Activated CD4-positive, alpha-beta T cell treated with anti-CD3 and anti-CD28 coated beads for 36 hours (primary cell): ENCODE results near the gene ZNHIT6. TPM values are rescaled to one million over a fixed set of nuclear protein-coding genes. Genes with fewer than 3 reads are reported as not detected.

ENCODE experiments used
- ATAC-seq: fragments of 200-7000 bp; cut with Tn5 transposase; one replicate; pipeline ENCODE4 v1.10.0; 2021; ENCODE audit warnings: mild to moderate bottlenecking, moderate library complexity
- CTCF ChIA-PET: fragments of 350-600 bp; sonication (Branson Sonifier 250); formaldehyde crosslinking; loops from one replicate; lab custom pipeline; 2021; ENCODE audit warnings: antibody characterized with exemption; lab: Charles Lee
- POLR2A ChIA-PET: fragments of 350-600 bp; sonication (Branson Sonifier 250); formaldehyde crosslinking; loops from one replicate; lab custom pipeline; 2021; ENCODE audit warnings: antibody characterized with exemption, inconsistent platforms; lab: Charles Lee
- DNase-seq: peaks from one replicate; pipeline ENCODE4 v3.0.0-alpha.2; 2020
- H3K27ac Mint-ChIP-seq: one replicate; pipeline ENCODE4 v1.8.0; 2021; ENCODE audit warnings: mixed read lengths
- H3K27me3 Mint-ChIP-seq: one replicate; pipeline ENCODE4 v1.8.0; 2021; ENCODE audit warnings: mixed read lengths
- H3K36me3 Mint-ChIP-seq: one replicate; pipeline ENCODE4 v1.8.0; 2021; ENCODE audit warnings: low read depth, mixed read lengths
- H3K4me1 Mint-ChIP-seq: one replicate; pipeline ENCODE4 v1.8.0; 2021; ENCODE audit warnings: mixed read lengths
- H3K4me3 Mint-ChIP-seq: one replicate; pipeline ENCODE4 v1.8.0; 2021; ENCODE audit warnings: mild to moderate bottlenecking, moderate library complexity, mixed read lengths
- H3K9me3 Mint-ChIP-seq: one replicate; pipeline ENCODE4 v1.8.0; 2021; ENCODE audit warnings: low read depth, mixed read lengths
- intact Hi-C, 2 experiments: fragments of 100-400 bp; cut with DNase I in 1 of 2; cut with micrococcal nuclease in 1 of 2; formaldehyde crosslinking; loops; one replicate each; pipeline versions ENCODE4 v1.14.2 to v1.15.1; 2022 to 2024; cut with DNase I, micrococcal nuclease
- total RNA-seq, 2 experiments: library from RNA; stranded (reverse); gene quantifications; one replicate each; pipeline ENCODE4 v1.2.3, GENCODE V29; 2021

The ZNHIT6 gene
- total RNA-seq, 2 experiments from 2014 or later = 20.7 to 23.8 TPM

- H3K9me3 Mint-ChIP-seq = no peaks in the 10 kb centered on the region
- ATAC-seq (peak; percentile 16), DNase-seq (no peak)
- intact Hi-C loops = loop anchor here (5.0 to 10.0 kb wide), 6 partner anchors 403 to 997 kb away; partner anchors contain the start of genes BCL10 (in 1 of the 2), C1orf52 (in 1 of the 2) and SH3GLB1 (in 1 of the 2)
- no peaks in the 10 kb centered on the region for H3K27me3 Mint-ChIP-seq
- H3K4me3 Mint-ChIP-seq = no peak overlapping the region
- no peak overlapping the region for H3K27ac Mint-ChIP-seq
- ChIA-PET POLR2A (no interaction called here), CTCF (interaction anchor here (1.0 to 1.4 kb wide), 3 partner anchors 10 to 32 kb away, joined by 4 to 9 read pairs (median 5); no protein-coding TSS in a partner anchor)
- H3K36me3 Mint-ChIP-seq = peaks cover 25% of the 10 kb centered on the region
- peaks cover 27% of the 10 kb centered on the region for H3K4me1 Mint-ChIP-seq
Measured at GRCh38 chr1:85707267-85707989, 805 bp downstream of the ZNHIT6 start.

GRCh38 chr1:85705940-85706339 lies 2.3 kb downstream of the ZNHIT6 start:
- ATAC-seq (no peak), DNase-seq (no peak)
- no peak overlapping the region for H3K27ac Mint-ChIP-seq
- intact Hi-C loops = loop anchor here (5.0 to 10.0 kb wide), 6 partner anchors 401 to 999 kb away; partner anchors contain the start of genes BCL10 (in 1 of the 2), C1orf52 (in 1 of the 2) and SH3GLB1 (in 1 of the 2)
- H3K4me1 Mint-ChIP-seq = peaks cover 27% of the 10 kb centered on the region
- H3K4me3 Mint-ChIP-seq = peak overlapping the region; percentile 38
- H3K9me3 Mint-ChIP-seq = no peaks in the 10 kb centered on the region
- peaks cover 26% of the 10 kb centered on the region for H3K36me3 Mint-ChIP-seq
- POLR2A ChIA-PET = no interaction called here
- H3K27me3 Mint-ChIP-seq = no peaks in the 10 kb centered on the region
- CTCF ChIA-PET = interaction anchor here (0.6 to 0.9 kb wide), 2 partner anchors 12 to 453 kb away, joined by 3 to 4 read pairs; no protein-coding TSS in a partner anchor

DNA sequence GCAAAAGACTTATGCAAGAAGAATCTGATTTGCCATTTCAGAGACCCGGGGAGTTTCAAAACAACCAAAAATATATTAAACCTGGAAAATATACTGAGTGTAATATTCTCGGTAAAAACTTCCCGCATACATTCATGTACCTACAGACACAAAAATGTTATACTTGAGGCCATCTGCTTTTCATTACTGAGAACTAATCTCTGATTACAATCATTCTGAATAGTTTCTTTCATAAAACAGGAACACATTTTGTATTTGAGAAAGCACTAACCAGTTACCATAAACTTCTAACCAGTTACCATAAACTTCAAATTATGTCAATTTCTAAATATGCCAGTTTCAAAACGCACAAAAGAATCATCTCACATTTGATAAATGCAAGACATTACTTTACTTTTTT lies 7.8 kb downstream of the ZNHIT6 start:
- Mint-ChIP-seq H3K9me3 (no peaks in the 10 kb centered on the region), H3K4me1 (peaks cover 22% of the 10 kb centered on the region), H3K27ac (no peak overlapping the region), H3K36me3 (peaks cover 34% of the 10 kb centered on the region), H3K4me3 (no peak overlapping the region), H3K27me3 (no peaks in the 10 kb centered on the region)
- no peak for ATAC-seq
- DNase-seq = no peak
- POLR2A ChIA-PET = no interaction called here
- intact Hi-C loops = loop anchor here (10.0 kb wide), 3 partner anchors 396 to 1004 kb away; partner anchors contain the start of genes BCL10 (in 1 of the 2) and SH3GLB1 (in 1 of the 2)
- CTCF ChIA-PET = no interaction called here

DNA sequence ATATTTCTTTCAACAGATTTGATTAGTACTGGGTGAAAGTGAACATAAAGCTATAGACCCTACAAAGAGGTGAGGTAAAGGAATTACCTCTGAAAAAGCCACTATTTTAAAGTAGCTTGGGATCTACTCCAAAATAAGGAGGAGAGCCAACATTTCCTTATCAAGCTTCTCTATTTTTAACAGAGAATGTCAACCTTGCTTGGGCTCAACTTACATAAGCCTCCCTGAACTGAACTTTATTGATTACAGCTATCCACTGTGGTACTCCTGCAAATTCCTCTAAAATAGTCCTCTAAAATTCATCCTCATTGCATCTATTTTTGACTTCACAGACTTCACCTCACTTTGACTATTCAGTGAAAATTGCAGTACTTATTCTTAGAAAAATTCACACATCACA lies 10.3 kb downstream of the ZNHIT6 start:
- no peaks in the 10 kb centered on the region for H3K9me3 Mint-ChIP-seq
- H3K36me3 Mint-ChIP-seq = peaks cover 27% of the 10 kb centered on the region
- ATAC-seq = no peak
- no peak overlapping the region for H3K27ac Mint-ChIP-seq
- H3K4me1 Mint-ChIP-seq = peaks cover 8% of the 10 kb centered on the region
- CTCF ChIA-PET = interaction anchor here (1.1 kb wide), 1 partner anchor 10 kb away, joined by 4 read pairs; the partner anchor contains the start of gene ZNHIT6
- POLR2A ChIA-PET = no interaction called here
- intact Hi-C loops = no loop called here
- H3K27me3 Mint-ChIP-seq = no peaks in the 10 kb centered on the region
- H3K4me3 Mint-ChIP-seq = no peak overlapping the region
- no peak for DNase-seq

DNA sequence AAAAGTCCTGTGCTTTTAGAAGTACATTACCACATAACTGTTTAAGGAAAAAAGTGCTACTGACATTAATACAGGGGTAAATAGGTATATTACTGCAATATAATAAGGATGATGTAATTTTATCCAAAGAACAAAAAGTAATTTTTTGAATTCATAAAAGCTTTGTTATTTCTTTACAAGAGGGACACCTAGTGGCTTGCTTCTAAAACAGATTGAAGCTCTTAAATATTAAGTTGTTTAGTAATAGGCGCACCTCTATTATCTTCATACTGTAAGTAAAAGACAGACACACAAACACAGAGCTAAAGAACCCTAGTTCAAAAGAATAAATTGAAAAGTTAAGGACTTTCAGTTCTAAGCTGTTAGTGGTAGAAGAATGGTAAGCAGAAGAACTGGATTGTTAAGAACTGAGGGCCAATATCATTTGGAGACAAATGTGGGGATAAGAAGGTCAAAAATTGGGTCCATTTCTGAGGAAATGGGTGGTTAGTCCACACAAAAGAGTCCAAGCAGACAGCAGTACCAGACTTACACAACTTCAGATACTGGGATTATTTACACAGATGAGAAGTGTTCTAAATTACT lies 15.4 kb downstream of the ZNHIT6 start:
- ATAC-seq = no peak
- ChIA-PET CTCF (interaction anchor here (0.9 to 1.5 kb wide), 6 partner anchors 9 to 111 kb away, joined by 3 to 5 read pairs (median 4); partner anchors contain the start of gene ZNHIT6), POLR2A (no interaction called here)
- Mint-ChIP-seq H3K4me3 (no peak overlapping the region), H3K36me3 (peaks cover 18% of the 10 kb centered on the region), H3K4me1 (peaks cover 6% of the 10 kb centered on the region), H3K27ac (no peak overlapping the region), H3K27me3 (no peaks in the 10 kb centered on the region), H3K9me3 (no peaks in the 10 kb centered on the region)
- DNase-seq = no peak
- intact Hi-C loops = loop anchor here in 1 of 2 experiments (2.0 to 5.0 kb wide), 2 partner anchors 81 to 384 kb away; no protein-coding TSS in a partner anchor

GRCh38 chr1:85689775-85690404 lies 18.3 kb downstream of the ZNHIT6 start:
- POLR2A ChIA-PET = no interaction called here
- peaks cover 20% of the 10 kb centered on the region for H3K36me3 Mint-ChIP-seq
- intact Hi-C loops = loop anchor here in 1 of 2 experiments (5.0 kb wide), 1 partner anchor 78 kb away; no protein-coding TSS in a partner anchor

DNA sequence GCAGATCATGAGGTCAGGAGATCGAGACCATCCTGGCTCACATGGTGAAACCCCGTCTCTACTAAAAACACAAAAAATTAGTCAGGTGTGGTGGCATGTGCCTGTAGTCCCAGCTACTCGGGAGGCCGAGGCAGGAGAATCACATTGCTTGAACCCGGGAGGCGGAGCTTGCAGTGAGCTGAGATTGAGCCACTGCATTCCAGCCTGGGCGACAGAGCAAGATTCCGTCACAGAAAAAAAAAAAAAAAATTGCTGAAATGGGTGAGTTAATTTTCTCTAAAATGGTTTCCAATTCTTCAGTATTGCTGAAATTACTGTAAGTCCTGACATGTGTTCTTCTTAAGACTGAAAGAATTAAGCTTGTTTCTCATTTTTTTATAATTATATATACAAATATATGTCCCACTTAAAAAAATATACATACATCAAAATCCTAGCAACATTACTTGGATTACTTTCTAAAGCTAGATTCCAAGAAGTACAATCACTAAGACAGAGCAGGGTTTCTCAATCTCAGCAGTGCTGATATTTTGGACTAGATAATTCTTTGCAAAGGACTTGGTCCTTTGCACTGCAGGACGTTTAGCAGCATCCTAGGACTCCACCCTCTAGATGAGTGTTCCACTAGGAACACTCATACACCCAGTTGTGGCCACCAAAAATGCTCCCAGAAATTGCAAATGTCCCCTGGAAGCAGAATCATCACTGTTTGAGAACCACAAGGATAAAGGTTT lies 24.8 kb downstream of the ZNHIT6 start:
- Mint-ChIP-seq H3K27ac (no peak overlapping the region), H3K4me1 (no peaks in the 10 kb centered on the region), H3K36me3 (peaks cover 9% of the 10 kb centered on the region), H3K27me3 (no peaks in the 10 kb centered on the region), H3K4me3 (no peak overlapping the region), H3K9me3 (no peaks in the 10 kb centered on the region)
- DNase-seq (no peak), ATAC-seq (no peak)
- POLR2A ChIA-PET = no interaction called here
- intact Hi-C loops = no loop called here
- CTCF ChIA-PET = interaction anchor here (0.6 to 1.3 kb wide), 3 partner anchors 9 to 373 kb away, joined by 3 to 4 read pairs (median 4); no protein-coding TSS in a partner anchor

More at GRCh38 chr1:85689775-85690404, 18.3 kb downstream of the ZNHIT6 start:
- Mint-ChIP-seq H3K9me3 (no peaks in the 10 kb centered on the region), H3K27ac (no peak overlapping the region), H3K4me3 (no peak overlapping the region), H3K4me1 (peaks cover 6% of the 10 kb centered on the region), H3K27me3 (no peaks in the 10 kb centered on the region)
- no peak for DNase-seq
- CTCF ChIA-PET = no interaction called here
- no peak for ATAC-seq

GRCh38 chr1:85681087-85681486 lies 27.1 kb downstream of the ZNHIT6 start:
- no peak for DNase-seq
- intact Hi-C loops = no loop called here
- POLR2A ChIA-PET = no interaction called here
- CTCF ChIA-PET = no interaction called here
- no peaks in the 10 kb centered on the region for H3K27me3 Mint-ChIP-seq
- no peak overlapping the region for H3K27ac Mint-ChIP-seq
- peaks cover 13% of the 10 kb centered on the region for H3K36me3 Mint-ChIP-seq
- no peaks in the 10 kb centered on the region for H3K4me1 Mint-ChIP-seq
- no peak overlapping the region for H3K4me3 Mint-ChIP-seq
- ATAC-seq = no peak
- no peaks in the 10 kb centered on the region for H3K9me3 Mint-ChIP-seq

DNA sequence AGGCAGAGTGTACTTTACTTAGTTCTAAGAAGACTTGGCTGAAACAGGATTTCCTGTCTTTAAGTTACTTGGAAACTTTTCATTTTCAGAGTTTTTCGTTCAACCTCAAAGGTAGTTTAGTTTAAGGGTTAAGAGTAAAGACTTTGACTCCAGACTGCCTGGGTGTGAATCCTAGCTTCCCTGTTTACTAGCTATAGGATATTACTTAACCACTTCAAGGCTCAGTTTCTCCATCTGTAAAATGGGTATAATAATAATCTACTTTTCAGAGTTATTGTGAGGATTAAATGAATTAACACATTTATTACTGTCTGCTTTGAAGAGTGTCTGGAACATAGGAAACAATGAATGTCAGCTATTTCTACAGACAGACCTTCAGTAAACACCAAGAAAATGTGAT lies 30.0 kb downstream of the ZNHIT6 start:
- H3K27ac Mint-ChIP-seq = no peak overlapping the region
- CTCF ChIA-PET = interaction anchor here (0.8 to 1.6 kb wide), 3 partner anchors 13 to 18 kb away, joined by 3 to 4 read pairs (median 3); no protein-coding TSS in a partner anchor
- H3K36me3 Mint-ChIP-seq = peaks cover 26% of the 10 kb centered on the region
- no peaks in the 10 kb centered on the region for H3K9me3 Mint-ChIP-seq
- H3K27me3 Mint-ChIP-seq = no peaks in the 10 kb centered on the region
- no peaks in the 10 kb centered on the region for H3K4me1 Mint-ChIP-seq
- intact Hi-C loops = no loop called here
- no peak overlapping the region for H3K4me3 Mint-ChIP-seq
- POLR2A ChIA-PET = no interaction called here
- DNase-seq (no peak), ATAC-seq (no peak)

DNA sequence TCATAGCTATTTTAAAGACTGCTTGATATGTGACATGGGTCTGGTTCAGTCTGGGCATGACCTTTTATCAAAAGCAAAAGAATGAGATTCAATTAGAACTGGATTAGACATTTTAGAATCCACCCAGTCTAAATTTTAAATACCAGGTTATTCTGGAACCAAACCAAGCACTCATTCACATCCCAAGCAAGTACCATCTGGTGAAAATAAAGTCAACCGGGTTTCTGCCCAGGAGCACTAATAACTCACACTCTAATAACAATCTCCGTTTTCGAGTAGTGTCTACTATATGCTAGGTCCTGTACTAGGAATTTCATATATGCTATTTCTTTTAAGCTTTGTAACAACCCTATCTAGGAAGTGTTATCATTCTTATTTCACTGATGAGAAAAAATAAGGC lies 30.6 kb downstream of the ZNHIT6 start:
- Mint-ChIP-seq H3K4me3 (no peak overlapping the region), H3K4me1 (no peaks in the 10 kb centered on the region), H3K9me3 (no peaks in the 10 kb centered on the region), H3K36me3 (peaks cover 26% of the 10 kb centered on the region), H3K27ac (no peak overlapping the region), H3K27me3 (no peaks in the 10 kb centered on the region)
- intact Hi-C loops = no loop called here
- POLR2A ChIA-PET = no interaction called here
- CTCF ChIA-PET = interaction anchor here (0.8 to 1.6 kb wide), 3 partner anchors 13 to 18 kb away, joined by 3 to 4 read pairs (median 3); no protein-coding TSS in a partner anchor
- ATAC-seq (no peak), DNase-seq (no peak)
